ENCODE data around the gene CDC42BPB. TPM values are rescaled to one million over a fixed set of nuclear protein-coding genes. Genes with fewer than 3 reads are reported as not detected.

CDC42BPB gene
- total RNA-seq, 1 donor from 2014 or later: 116 TPM

GRCh38 chr14:103064436-103064835, 7.1 kb upstream of the CDC42BPB start:
- H3K79me2 ChIP-seq (ENCODE audit: insufficient read depth, low read length): peaks cover 2% of the 10 kb centered on the region

DNA sequence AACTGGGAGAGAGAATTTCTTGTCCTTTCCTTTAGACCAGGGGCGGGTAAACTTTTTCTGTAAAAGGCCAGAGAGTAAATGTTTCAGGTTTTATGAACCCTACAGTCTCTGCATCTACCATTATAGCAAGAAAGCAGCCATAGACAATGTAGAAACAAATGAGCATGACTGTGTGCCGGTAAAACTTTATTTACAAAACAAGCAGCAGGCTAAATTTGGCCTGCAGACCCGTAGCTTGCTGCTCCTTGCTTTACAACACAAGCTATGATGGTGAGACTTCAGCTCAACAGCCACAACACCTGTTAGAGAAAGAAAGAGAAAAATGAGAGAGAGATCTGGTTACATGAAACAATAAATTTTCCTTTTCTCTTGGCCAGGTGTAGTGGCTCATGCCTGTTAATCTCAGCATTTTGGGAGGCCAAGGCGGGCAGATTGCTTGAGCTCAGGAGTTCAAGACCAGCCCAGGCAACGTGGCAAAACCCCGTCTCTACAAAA, 4.2 kb upstream of the CDC42BPB start:
- Histone ChIP-seq H3K79me2 (ENCODE audit: insufficient read depth, low read length) (peaks cover 15% of the 10 kb centered on the region), H2AFZ (ENCODE audit: low read depth, low read length) (no peak overlapping the region)
- FAIRE-seq: no peak

More at GRCh38 chr14:103064436-103064835, 7.1 kb upstream of the CDC42BPB start:
- Histone ChIP-seq H3K4me2 (ENCODE audit: low read length) (no peak overlapping the region), H3K36me3 (ENCODE audit: insufficient read depth, low read length) (no peaks in the 10 kb centered on the region), H4K20me1 (ENCODE audit: insufficient read depth, low read length) (no peaks in the 10 kb centered on the region), H3K27ac (ENCODE audit: low read depth, low read length) (no peak overlapping the region), H3K4me1 (ENCODE audit: insufficient read depth, low read length) (no peaks in the 10 kb centered on the region), H2AFZ (ENCODE audit: low read depth, low read length) (no peak overlapping the region), H3K4me3 (ENCODE audit: insufficient read depth, low read depth, low read length) (no peak overlapping the region), H3K9me3 (ENCODE audit: insufficient read depth, low read depth, low read length) (no peaks in the 10 kb centered on the region), H3K9ac (ENCODE audit: low read length) (no peak overlapping the region), H3K27me3 (ENCODE audit: insufficient read depth, low read length) (no peaks in the 10 kb centered on the region)
- DNase-seq (ENCODE audit: low read depth) (no peak), FAIRE-seq (no peak)
- no peaks in the 10 kb centered on the region for H3K9me3 Mint-ChIP-seq (ENCODE audit: unreplicated experiment)
- no peaks in the 10 kb centered on the region for H3K27me3 Mint-ChIP-seq (ENCODE audit: low read depth, unreplicated experiment)
- H3K4me3 Mint-ChIP-seq (ENCODE audit: unreplicated experiment): no peak overlapping the region
- H3K4me1 Mint-ChIP-seq (ENCODE audit: low read depth, unreplicated experiment): peaks cover 2% of the 10 kb centered on the region
- H3K36me3 Mint-ChIP-seq (ENCODE audit: low read depth, unreplicated experiment): no peaks in the 10 kb centered on the region
- H3K27ac Mint-ChIP-seq (ENCODE audit: unreplicated experiment): no peak overlapping the region
- TF ChIP-seq EZH2 (IDR thresholded peaks at IDR 0.05; ENCODE audit: insufficient read depth, low read length): no peak
- TF ChIP-seq, protein P1, sequence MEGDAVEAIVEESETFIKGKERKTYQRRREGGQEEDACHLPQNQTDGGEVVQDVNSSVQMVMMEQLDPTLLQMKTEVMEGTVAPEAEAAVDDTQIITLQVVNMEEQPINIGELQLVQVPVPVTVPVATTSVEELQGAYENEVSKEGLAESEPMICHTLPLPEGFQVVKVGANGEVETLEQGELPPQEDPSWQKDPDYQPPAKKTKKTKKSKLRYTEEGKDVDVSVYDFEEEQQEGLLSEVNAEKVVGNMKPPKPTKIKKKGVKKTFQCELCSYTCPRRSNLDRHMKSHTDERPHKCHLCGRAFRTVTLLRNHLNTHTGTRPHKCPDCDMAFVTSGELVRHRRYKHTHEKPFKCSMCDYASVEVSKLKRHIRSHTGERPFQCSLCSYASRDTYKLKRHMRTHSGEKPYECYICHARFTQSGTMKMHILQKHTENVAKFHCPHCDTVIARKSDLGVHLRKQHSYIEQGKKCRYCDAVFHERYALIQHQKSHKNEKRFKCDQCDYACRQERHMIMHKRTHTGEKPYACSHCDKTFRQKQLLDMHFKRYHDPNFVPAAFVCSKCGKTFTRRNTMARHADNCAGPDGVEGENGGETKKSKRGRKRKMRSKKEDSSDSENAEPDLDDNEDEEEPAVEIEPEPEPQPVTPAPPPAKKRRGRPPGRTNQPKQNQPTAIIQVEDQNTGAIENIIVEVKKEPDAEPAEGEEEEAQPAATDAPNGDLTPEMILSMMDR (IDR thresholded peaks at IDR 0.05; ENCODE audit: insufficient read depth, low read depth, low read length): no peak

GRCh38 chr14:103059556-103059955, 2.2 kb upstream of the CDC42BPB start:
- no peak overlapping the region for H2AFZ ChIP-seq (ENCODE audit: low read depth, low read length)
- no peak for TF ChIP-seq EZH2 (IDR thresholded peaks at IDR 0.05; ENCODE audit: insufficient read depth, low read length)
- H3K36me3 Mint-ChIP-seq (ENCODE audit: low read depth, unreplicated experiment): no peaks in the 10 kb centered on the region
- no peaks in the 10 kb centered on the region for H3K27me3 ChIP-seq (ENCODE audit: insufficient read depth, low read length)
- H3K9me3 ChIP-seq (ENCODE audit: insufficient read depth, low read depth, low read length): no peaks in the 10 kb centered on the region
- H3K4me2 ChIP-seq (ENCODE audit: low read length): peak overlapping the region; percentile 100
- DNase-seq (ENCODE audit: low read depth): no peak
- peaks cover 33% of the 10 kb centered on the region for H3K79me2 ChIP-seq (ENCODE audit: insufficient read depth, low read length)
- H3K4me1 Mint-ChIP-seq (ENCODE audit: low read depth, unreplicated experiment): peaks cover 23% of the 10 kb centered on the region
- peaks cover 18% of the 10 kb centered on the region for H4K20me1 ChIP-seq (ENCODE audit: insufficient read depth, low read length)
- no peaks in the 10 kb centered on the region for H3K4me1 ChIP-seq (ENCODE audit: insufficient read depth, low read length)
- H3K27me3 Mint-ChIP-seq (ENCODE audit: low read depth, unreplicated experiment): no peaks in the 10 kb centered on the region
- FAIRE-seq: no peak
- peak overlapping the region; percentile 91 for H3K4me3 Mint-ChIP-seq (ENCODE audit: unreplicated experiment)
- H3K9ac ChIP-seq (ENCODE audit: low read length): no peak overlapping the region
- no peaks in the 10 kb centered on the region for H3K36me3 ChIP-seq (ENCODE audit: insufficient read depth, low read length)
- no peak overlapping the region for H3K27ac ChIP-seq (ENCODE audit: low read depth, low read length)
- no peaks in the 10 kb centered on the region for H3K9me3 Mint-ChIP-seq (ENCODE audit: unreplicated experiment)
- no peak overlapping the region for H3K4me3 ChIP-seq (ENCODE audit: insufficient read depth, low read depth, low read length)
- H3K27ac Mint-ChIP-seq (ENCODE audit: unreplicated experiment): no peak overlapping the region

More for the DNA sequence above, 4.2 kb upstream of the CDC42BPB start:
- Histone ChIP-seq H3K4me2 (ENCODE audit: low read length) (no peak overlapping the region), H4K20me1 (ENCODE audit: insufficient read depth, low read length) (no peaks in the 10 kb centered on the region), H3K4me1 (ENCODE audit: insufficient read depth, low read length) (no peaks in the 10 kb centered on the region), H3K9ac (ENCODE audit: low read length) (no peak overlapping the region), H3K9me3 (ENCODE audit: insufficient read depth, low read depth, low read length) (no peaks in the 10 kb centered on the region), H3K27me3 (ENCODE audit: insufficient read depth, low read length) (no peaks in the 10 kb centered on the region), H3K27ac (ENCODE audit: low read depth, low read length) (no peak overlapping the region), H3K36me3 (ENCODE audit: insufficient read depth, low read length) (no peaks in the 10 kb centered on the region), H3K4me3 (ENCODE audit: insufficient read depth, low read depth, low read length) (no peak overlapping the region)
- no peak for TF ChIP-seq EZH2 (IDR thresholded peaks at IDR 0.05; ENCODE audit: insufficient read depth, low read length)
- TF ChIP-seq, protein P1 (IDR thresholded peaks at IDR 0.05; ENCODE audit: insufficient read depth, low read depth, low read length): no peak
- H3K27ac Mint-ChIP-seq (ENCODE audit: unreplicated experiment): no peak overlapping the region
- no peaks in the 10 kb centered on the region for H3K36me3 Mint-ChIP-seq (ENCODE audit: low read depth, unreplicated experiment)
- H3K27me3 Mint-ChIP-seq (ENCODE audit: low read depth, unreplicated experiment): no peaks in the 10 kb centered on the region
- H3K4me3 Mint-ChIP-seq (ENCODE audit: unreplicated experiment): no peak overlapping the region
- H3K9me3 Mint-ChIP-seq (ENCODE audit: unreplicated experiment): no peaks in the 10 kb centered on the region
- no peak for DNase-seq (ENCODE audit: low read depth)
- H3K4me1 Mint-ChIP-seq (ENCODE audit: low read depth, unreplicated experiment): peaks cover 11% of the 10 kb centered on the region
